Eye (tissue), 1 donor: ENCODE measurements around the gene AP5S1.
"Not testable (repeated sequence)": the region's sequence is repeated elsewhere in the genome, so short reads cannot be mapped to it uniquely, and the experiment has no call there.

Experiments used
- DNase-seq: peaks from one replicate; pipeline ENCODE4 v3.0.0-alpha.2; 2015

AP5S1 gene

GRCh38 chr20:3812975-3813847 is 7.1 kb upstream of the AP5S1 start:
- no peak for DNase-seq

DNA sequence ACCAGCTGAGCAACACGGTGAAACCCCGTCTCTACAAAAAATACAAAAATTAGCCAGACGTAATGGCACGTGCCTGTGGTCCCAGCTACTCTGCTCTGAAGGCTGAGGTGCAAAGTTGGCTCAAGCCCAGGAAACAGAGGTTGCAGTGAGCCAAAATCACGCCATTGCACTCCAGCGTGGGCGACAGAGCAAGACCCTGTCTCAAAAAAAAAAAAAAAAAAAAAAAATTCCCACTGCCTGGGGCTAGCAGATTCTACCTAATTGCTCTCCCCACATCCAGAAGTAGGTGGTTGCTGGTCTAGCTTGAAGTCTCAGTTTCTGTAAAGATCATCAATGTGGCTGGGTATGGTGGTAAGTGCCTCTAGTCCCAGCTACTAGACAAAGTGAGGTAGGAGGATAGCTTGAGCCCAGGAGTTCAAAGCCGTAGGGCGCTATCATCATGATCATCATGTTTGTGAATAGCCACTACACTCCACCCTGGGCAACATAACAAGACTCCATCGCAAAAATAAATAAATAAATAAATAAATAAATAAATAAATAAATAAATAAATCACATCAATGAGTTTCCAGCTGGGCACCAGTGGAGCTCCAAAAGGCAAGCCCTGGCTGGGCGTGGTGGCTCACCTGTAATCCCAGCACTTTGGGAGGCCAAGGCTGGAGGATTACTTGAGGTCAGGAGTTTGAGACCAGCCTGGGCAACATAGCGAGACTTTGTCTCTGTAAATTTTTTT is 6.3 kb upstream of the AP5S1 start:
- DNase-seq: no peak

GRCh38 chr20:3814928-3815495 is 5.3 kb upstream of the AP5S1 start:
- DNase-seq: no peak

DNA sequence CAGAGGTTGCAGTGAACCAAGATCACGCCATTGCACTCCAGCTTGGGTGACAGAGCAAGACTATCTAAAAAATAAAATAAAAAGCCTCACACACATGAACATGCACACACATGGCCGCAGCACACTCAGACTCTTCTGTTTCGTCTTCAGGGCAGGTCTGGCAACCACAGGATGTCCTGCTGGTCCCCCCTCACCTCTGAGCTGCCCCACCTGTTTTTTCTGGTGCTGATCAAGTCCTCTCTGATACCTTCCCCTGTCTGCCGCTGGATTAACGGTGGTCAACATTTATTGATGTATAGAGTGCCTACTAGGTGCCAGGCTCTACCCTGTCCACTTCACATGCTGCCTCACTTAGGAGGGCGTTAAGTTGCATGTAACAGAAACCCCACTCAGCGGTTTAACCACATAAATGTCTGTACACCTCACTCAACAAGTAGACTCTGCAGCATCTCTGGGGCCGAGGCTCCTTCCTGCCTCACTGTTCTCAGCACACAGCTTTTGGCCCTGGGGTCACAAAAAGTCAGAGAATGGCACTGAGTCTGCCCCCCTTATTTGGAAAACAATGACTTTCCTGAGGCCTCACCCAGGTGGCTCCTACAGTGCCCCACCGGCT is 4.5 kb upstream of the AP5S1 start:
- no peak for DNase-seq

DNA sequence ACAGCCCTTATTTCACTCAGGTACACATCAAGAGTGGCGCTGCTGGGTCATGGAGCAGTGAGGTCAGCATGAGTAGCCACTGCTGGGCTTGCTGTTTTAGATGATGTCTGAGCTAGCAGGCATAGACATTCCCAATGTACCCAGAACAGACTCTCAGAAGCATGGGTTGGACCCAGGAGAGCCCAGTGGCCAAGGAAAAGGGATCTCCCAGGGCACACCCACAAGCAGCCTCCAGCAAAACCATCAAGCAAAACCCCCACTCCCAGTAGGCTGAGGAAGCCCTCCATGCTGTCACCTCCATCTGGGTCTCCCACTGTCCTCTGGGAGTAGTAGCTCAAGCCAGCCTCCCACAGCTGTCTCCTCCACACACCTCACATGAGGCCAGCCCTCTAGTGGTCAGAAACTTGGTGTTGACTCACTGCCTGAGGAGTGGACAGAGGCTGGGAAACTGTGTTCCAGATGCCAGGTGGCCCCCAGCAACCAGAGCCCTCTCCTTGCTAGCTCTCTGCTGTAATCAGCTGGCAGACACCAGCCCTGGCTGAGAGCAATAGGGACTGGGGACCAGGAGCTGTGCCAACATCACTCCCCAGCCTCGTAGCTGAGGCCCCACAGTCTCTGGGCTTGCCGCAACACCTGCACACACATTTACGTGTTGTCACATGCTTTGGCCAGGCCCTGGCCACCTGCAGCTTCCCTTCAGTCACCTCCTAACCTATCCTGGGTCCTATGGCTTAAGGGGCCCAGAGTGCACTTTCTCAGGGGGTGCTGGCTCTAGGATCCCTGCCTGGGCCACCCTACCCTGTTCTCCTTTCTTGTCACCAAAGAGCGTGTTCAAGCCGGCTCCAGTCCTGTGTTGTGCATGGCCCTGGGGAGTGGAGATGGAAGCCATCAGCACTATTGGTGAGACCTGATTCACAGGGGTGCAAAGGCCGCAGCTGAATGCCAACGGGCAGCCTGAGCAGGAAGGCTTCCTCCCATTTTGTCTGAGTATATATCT is 1.9 kb upstream of the AP5S1 start:
- peak; percentile 87 for DNase-seq

- DNase-seq: no peak
These were observed 818 bp upstream of the AP5S1 start for GRCh38 chr20:3819411-3820047.

DNA sequence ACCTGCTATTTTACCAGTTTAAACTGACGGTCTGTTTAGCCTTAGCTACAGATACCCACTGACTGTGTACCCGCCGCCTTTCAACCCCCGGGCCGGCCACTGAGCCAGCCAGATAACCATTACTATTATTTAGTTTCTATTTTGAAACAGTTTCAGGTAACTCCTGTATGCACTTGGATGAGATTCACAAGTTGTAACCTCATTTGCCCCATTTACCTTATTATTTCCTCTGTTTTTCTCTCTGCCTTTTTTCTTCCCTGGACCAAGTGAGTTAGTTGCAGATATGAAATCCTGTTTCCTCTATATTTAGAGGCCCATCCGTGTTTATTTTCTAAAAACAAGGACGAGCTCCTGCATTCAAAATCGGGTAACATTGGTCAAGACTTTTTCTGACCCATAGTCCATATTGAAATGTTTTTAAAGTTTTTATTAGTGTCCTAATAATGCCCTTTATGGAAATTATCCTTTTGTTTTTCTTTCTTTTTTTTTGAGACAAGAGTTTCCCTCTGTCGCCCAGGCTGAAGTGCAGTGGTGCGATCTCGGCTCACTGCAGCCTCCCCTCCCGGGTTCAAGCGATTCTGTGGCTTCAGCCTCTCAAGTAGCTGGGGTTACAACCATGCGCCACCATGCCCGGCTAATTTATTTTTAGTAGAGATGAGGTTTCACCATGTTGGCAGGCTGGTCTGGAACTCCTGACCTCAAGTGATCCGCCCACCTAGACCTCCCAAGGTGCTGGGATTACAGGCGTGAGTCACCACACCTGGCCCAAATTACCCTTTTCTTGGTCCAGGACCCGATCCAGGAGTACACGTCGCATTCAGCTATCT is 767 bp downstream of the AP5S1 start:
- DNase-seq: no peak

- DNase-seq: no peak
These were observed 1.6 kb downstream of the AP5S1 start for GRCh38 chr20:3821996-3822395.

GRCh38 chr20:3823881-3824280 is 3.5 kb downstream of the AP5S1 start:
- DNase-seq: no peak

GRCh38 chr20:3825526-3825925 is 5.2 kb downstream of the AP5S1 start:
- DNase-seq: no peak

DNA sequence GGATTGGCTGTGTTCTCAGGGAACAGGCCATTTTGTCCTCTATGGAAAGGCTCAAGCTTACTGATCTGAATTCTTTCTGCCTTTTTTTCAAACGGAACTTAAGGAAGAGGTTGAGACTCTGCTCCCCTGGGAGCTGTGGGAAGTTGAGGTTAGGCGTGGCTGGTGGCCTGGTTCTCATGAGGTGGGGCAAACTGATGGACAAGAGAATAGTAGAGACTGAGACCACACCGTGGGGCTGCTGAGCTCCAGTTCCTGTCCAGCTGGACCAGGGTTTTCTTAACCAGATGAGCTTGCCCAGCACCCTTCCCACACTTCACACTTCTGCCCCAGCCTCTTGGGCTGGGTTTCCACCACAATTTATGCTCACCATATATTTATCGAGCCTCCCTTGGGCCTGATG is 6.1 kb downstream of the AP5S1 start:
- DNase-seq: no peak

DNA sequence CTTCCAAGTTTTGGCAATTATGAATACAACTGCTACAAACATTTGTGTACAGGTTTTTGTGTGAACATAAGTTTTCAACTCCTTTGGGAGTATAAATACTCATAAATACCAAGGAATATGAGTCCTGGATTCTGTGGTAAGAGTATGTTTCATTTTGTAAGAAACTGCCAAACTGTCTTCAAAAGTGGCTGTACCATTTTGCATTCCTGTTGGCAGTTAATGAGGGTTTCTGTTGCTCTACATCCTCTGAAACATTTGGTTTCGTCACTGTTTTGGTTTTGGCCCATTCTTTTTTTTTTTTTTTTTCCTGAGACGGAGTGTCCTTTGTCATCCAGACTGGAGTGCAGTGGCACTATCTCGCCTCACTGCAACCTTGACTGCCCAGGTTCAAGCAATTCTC is 8.5 kb downstream of the AP5S1 start:
- DNase-seq: no peak

DNA sequence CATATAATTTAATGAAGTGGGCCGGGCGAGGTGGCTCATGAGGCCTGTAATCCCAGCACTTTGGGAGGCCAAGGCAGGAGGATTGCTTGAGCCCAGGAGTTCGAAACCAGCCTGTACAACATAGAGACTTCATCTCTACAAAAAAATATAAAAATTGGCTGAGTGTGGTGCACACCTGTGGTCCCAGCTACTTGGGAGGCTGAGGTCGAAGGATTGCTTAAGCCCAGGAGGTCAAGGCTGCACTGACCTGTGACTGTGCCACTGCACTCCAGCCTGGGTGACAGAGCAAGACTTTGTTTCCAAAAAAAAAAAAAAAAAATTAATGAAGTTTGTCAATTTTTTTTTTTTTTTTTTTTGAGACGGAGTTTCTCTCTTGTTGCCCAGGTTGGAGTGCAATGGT is 9.5 kb downstream of the AP5S1 start:
- not testable (repeated sequence) for DNase-seq

DNA sequence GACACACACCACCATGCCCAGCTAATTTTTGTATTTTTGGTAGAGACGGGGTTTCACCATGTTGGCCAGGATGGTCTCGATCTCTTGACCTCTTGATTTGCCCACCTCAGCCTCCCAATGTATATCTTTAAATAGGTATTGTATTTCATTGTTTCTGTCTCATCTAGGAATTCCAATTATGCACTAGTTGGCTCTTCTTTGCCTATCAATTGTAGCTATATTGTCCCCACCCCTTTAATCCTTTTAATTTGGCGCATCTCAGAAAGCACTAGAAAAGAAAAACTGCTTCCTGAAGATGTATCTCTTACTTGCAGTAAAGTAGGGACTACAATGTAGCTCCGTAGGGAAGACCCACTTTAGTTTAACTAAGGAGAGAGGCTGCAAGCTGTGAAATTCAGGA is 15.8 kb downstream of the AP5S1 start:
- no peak for DNase-seq

- DNase-seq: no peak
These were observed 19.0 kb downstream of the AP5S1 start for GRCh38 chr20:3839328-3839727.

DNA sequence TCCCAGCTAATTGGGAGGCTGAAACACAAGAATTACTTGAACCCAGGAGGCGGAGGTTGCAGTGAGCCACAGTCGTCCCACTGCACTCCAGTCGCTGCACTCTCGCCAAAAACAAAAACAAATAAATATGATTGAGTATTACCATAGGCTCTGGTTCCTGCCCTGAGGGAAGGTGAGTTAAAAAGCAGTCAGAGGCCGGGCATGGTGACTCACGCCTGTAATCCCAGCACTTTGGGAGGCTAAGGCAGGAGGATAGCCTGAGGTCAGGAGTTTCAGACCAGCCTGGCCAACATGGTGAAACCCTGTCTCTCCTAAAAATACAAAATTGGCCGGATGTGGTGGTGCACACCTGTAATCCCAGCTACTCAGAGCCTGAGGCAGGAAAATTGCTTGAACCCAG is 19.9 kb downstream of the AP5S1 start:
- not testable (repeated sequence) for DNase-seq

GRCh38 chr20:3842348-3842930 is 22.1 kb downstream of the AP5S1 start:
- DNase-seq: no peak

- no peak for DNase-seq
These were observed 23.1 kb downstream of the AP5S1 start for GRCh38 chr20:3843490-3843889.

GRCh38 chr20:3843990-3844619 is 23.8 kb downstream of the AP5S1 start:
- not testable (repeated sequence) for DNase-seq

GRCh38 chr20:3846378-3846739 is 26.0 kb downstream of the AP5S1 start:
- no peak for DNase-seq
